ENCODE data around the gene METTL17.

Gene METTL17

GRCh38 chr14:21015312-21015711, 25.5 kb downstream of the METTL17 start:
- peak overlapping the region in 1 of 3 experiments; percentile 23 for H3K27ac Mint-ChIP-seq

GRCh38 chr14:21016413-21017190, 26.8 kb downstream of the METTL17 start:
- no peak for TF ChIP-seq CTCF (IDR thresholded peaks at IDR 0.05; ENCODE audit: unreplicated experiment in 3 of 3)
- peaks cover 39% of the 10 kb centered on the region for H3K36me3 Mint-ChIP-seq (ENCODE audit: low read depth)
- H3K27me3 Mint-ChIP-seq (ENCODE audit: low read depth) = peaks cover 3% of the 10 kb centered on the region
- no peaks in the 10 kb centered on the region for H3K9me3 Mint-ChIP-seq
- no peak overlapping the region for H3K27ac Mint-ChIP-seq
- no peak overlapping the region for H3K4me3 Mint-ChIP-seq
- peaks cover 14% of the 10 kb centered on the region for H3K4me1 Mint-ChIP-seq

More at GRCh38 chr14:21015312-21015711, 25.5 kb downstream of the METTL17 start:
- Mint-ChIP-seq H3K4me1 (peaks cover 14% of the 10 kb centered on the region), H3K9me3 (no peaks in the 10 kb centered on the region), H3K4me3 (no peak overlapping the region), H3K36me3 (ENCODE audit: low read depth) (peaks cover 26% of the 10 kb centered on the region), H3K27me3 (ENCODE audit: low read depth) (peaks cover 3% of the 10 kb centered on the region)
- no peak for TF ChIP-seq CTCF (IDR thresholded peaks at IDR 0.05; ENCODE audit: unreplicated experiment in 3 of 3)

GRCh38 chr14:21017528-21018245, 27.9 kb downstream of the METTL17 start:
- Mint-ChIP-seq H3K27ac (no peak overlapping the region), H3K36me3 (ENCODE audit: low read depth) (peaks cover 45% of the 10 kb centered on the region), H3K4me1 (peaks cover 21% of the 10 kb centered on the region), H3K9me3 (no peaks in the 10 kb centered on the region), H3K27me3 (ENCODE audit: low read depth) (peaks cover 3% of the 10 kb centered on the region), H3K4me3 (no peak overlapping the region)
- TF ChIP-seq CTCF (IDR thresholded peaks at IDR 0.05; ENCODE audit: unreplicated experiment in 3 of 3) = no peak

- no peaks in the 10 kb centered on the region for H3K9me3 Mint-ChIP-seq
- H3K27ac Mint-ChIP-seq = no peak overlapping the region
- peaks cover 3% of the 10 kb centered on the region for H3K27me3 Mint-ChIP-seq (ENCODE audit: low read depth)
- peaks cover 45% of the 10 kb centered on the region for H3K36me3 Mint-ChIP-seq (ENCODE audit: low read depth)
- TF ChIP-seq CTCF (IDR thresholded peaks at IDR 0.05; ENCODE audit: unreplicated experiment in 3 of 3) = no peak
- peaks cover 25% of the 10 kb centered on the region for H3K4me1 Mint-ChIP-seq
- H3K4me3 Mint-ChIP-seq = no peak overlapping the region
Observed at GRCh38 chr14:21018286-21018685, 28.5 kb downstream of the METTL17 start.

GRCh38 chr14:21018781-21019180, 29.0 kb downstream of the METTL17 start:
- no peak for TF ChIP-seq CTCF (IDR thresholded peaks at IDR 0.05; ENCODE audit: unreplicated experiment in 3 of 3)
- Mint-ChIP-seq H3K4me1 (peaks cover 30% of the 10 kb centered on the region), H3K36me3 (ENCODE audit: low read depth) (peaks cover 45% of the 10 kb centered on the region), H3K27me3 (ENCODE audit: low read depth) (peaks cover 3% of the 10 kb centered on the region), H3K9me3 (no peaks in the 10 kb centered on the region), H3K4me3 (no peak overlapping the region), H3K27ac (no peak overlapping the region)

All from nephron (organoid).